Loucy (cell line): ENCODE data around the gene OR2F1.

Experiments used
- EZH2phosphoT487 ChIP-seq: fragments of 200-600 bp; IDR thresholded peaks from 2 replicates; pipeline ENCODE4 v1.6.1; 2018; ENCODE audit warnings: antibody characterized with exemption, mild to moderate bottlenecking, moderate library complexity, borderline replicate concordance
- TF ChIP-seq, protein P1 (sequence below): fragments of 200-600 bp; sonication (generic); conservative IDR thresholded peaks from 2 replicates; pipeline ENCODE4 v1.5.1; 2014; ENCODE audit warnings: mild to moderate bottlenecking, antibody characterized with exemption, low read length

DNA sequence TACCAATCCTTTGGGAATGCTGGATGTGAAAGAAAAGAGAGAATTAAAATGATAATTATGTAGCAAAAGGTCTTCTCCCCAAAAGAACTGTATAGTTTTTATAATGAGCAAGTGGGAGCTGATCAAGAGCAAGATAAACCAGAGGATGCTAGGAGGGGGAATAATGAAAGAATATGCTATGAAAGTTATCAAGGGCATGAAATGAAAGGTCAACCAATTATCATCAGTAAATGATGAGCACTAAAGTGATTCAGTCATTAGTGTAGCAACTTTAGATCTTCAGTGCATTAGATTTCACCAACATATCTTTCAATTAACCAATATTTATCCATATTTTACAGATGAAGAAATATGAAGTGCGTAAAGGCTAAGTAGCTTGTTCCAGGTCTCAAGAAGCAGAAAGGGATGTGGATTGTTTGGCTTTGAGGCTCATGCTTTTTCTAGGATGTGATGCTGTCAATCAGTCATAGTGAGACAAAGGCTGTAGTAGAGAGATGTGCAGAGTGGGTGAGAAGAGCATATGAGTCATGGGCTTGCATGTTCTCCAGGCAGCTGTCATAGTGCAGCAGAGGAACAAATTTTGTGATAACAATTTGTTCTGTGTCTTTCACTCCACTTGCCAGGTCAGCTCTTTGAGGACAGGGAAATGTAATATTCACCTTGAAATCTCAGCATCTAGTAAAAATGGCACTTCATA is 25.3 kb upstream of the OR2F1 start:
- TF ChIP-seq, protein P1, sequence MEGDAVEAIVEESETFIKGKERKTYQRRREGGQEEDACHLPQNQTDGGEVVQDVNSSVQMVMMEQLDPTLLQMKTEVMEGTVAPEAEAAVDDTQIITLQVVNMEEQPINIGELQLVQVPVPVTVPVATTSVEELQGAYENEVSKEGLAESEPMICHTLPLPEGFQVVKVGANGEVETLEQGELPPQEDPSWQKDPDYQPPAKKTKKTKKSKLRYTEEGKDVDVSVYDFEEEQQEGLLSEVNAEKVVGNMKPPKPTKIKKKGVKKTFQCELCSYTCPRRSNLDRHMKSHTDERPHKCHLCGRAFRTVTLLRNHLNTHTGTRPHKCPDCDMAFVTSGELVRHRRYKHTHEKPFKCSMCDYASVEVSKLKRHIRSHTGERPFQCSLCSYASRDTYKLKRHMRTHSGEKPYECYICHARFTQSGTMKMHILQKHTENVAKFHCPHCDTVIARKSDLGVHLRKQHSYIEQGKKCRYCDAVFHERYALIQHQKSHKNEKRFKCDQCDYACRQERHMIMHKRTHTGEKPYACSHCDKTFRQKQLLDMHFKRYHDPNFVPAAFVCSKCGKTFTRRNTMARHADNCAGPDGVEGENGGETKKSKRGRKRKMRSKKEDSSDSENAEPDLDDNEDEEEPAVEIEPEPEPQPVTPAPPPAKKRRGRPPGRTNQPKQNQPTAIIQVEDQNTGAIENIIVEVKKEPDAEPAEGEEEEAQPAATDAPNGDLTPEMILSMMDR, result no peak
- TF ChIP-seq EZH2phosphoT487, result no peak
